G401 (cell line): ENCODE data around the gene BAAT. TPM values are rescaled to one million over a fixed set of nuclear protein-coding genes. Genes with fewer than 3 reads are reported as not detected.
"Not testable (repeated sequence)": the region's sequence is repeated elsewhere in the genome, so short reads cannot be mapped to it uniquely, and the experiment has no call there.

Experiments
- DNase-seq: peaks from one replicate; pipeline ENCODE4 v3.0.0-alpha.2; 2015; ENCODE audit warnings: low spot score
- in situ Hi-C: cut with HindIII; loops from 2 replicates; pipeline ENCODE4 v1.10.0; 2016; ENCODE audit warnings: low sequenced_read_pairs, mixed read lengths
- total RNA-seq: library from RNA; depleted of rRNA; stranded (reverse); fragments of >200 nt; shearing (Covaris generic); gene quantifications from 2 replicates; pipeline ENCODE4 v1.2.3, GENCODE V29; 2014; rRNA removed

BAAT gene
- total RNA-seq, 1 experiment from 2014 or later = not detected

- in situ Hi-C loops, DNase-seq: not testable (repeated sequence)
These were observed 57.3 kb downstream of the BAAT start for GRCh38 chr9:101327422-101327909.

DNA sequence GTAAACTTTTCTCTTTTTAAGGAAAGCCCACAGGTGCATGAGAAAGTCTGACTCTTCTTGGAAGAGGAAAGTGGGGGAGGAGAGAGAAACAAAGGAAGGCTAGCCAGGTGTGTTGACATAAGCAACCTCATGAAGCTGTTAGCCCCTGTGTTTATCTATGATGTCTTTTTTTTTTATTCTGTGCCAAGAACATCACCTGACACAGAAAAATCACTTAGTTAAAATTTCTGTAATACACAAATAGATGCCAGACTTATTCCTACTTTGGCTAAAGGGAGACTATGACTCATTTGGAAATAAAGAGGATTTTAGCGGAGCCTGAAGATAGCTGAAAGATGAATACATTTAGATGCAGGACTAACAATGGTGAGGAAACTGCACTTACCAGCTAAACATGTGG is 58.3 kb downstream of the BAAT start:
- DNase-seq = no peak
- in situ Hi-C loops = no loop called here

- in situ Hi-C loops = no loop called here
These were observed 58.8 kb downstream of the BAAT start for GRCh38 chr9:101326035-101326434.

GRCh38 chr9:101325053-101325452 is 59.8 kb downstream of the BAAT start:
- DNase-seq = no peak
- in situ Hi-C loops = no loop called here

More at GRCh38 chr9:101326035-101326434, 58.8 kb downstream of the BAAT start:
- DNase-seq = no peak

- DNase-seq = no peak
- in situ Hi-C loops = no loop called here
These were observed 60.5 kb downstream of the BAAT start for GRCh38 chr9:101324245-101324804.

DNA sequence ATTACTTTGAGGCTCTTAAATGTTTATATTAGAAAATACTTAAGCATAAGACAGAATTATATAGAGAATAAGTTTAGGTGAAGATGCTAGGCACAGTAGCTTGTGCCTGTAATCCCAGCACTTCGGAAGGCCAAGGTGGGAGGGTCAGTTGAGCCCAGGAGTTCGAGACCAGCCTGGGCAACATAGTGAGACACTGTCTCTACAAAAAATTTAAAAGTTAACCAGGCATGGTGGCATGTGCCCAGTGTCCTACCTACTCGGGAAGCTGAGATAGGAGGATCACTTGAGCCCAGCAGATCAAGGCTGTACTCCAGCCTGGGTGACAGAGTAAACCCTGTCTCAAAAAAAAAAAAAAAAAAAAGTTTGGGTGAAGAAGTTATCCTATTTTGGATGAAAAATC is 61.7 kb downstream of the BAAT start:
- no peak for DNase-seq
- in situ Hi-C loops = no loop called here

- in situ Hi-C loops = no loop called here
- DNase-seq = no peak
These were observed 67.1 kb downstream of the BAAT start for GRCh38 chr9:101317735-101318134.

DNA sequence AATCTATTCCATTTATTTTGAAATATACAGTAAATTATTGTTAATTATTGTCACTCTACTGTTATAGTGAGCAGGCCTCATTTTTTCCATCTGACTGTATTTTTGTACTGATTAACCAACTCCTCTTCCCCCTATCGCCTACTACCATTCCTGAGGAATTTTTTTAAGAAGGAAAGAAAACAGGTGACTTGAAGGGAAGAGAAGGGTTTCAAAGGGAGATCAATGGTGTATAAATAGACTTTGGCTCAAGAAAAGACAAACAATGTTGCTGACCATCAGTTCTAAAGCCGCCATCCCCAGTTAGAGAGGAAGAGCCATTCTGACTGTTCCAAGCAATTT is 69.7 kb downstream of the BAAT start:
- in situ Hi-C loops = no loop called here
- DNase-seq = no peak

DNA sequence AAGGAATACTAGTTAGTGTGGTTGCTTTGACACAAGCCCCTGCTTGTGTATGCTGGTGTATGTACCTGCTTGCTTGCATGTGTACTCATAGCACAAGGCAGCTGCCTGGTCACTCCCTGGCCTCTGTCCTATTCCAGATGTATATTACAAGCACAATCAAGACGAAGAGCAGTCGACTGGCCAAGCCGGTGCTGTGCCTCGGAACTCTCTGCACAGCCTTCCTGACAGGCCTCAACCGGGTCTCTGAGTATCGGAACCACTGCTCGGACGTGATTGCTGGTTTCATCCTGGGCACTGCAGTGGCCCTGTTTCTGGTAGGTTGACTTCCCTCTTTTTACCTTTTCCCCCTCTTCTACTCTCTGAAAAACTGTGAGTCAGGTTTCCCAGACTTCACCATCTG is 72.1 kb downstream of the BAAT start:
- in situ Hi-C loops = no loop called here
- no peak for DNase-seq

GRCh38 chr9:101311758-101312420 is 72.9 kb downstream of the BAAT start:
- DNase-seq = peak; percentile 84
- in situ Hi-C loops = no loop called here

- in situ Hi-C loops = no loop called here
These were observed 73.6 kb downstream of the BAAT start for GRCh38 chr9:101311191-101311590.

More at GRCh38 chr9:101311191-101311590, 73.6 kb downstream of the BAAT start:
- no peak for DNase-seq

Other genes with a start within 250 kb of the BAAT start
- gene MRPL50, start 13.6 kb upstream of the BAAT start, total RNA-seq = 30.0 and 36.4 TPM in 2 replicates
- gene ZNF189, start 13.8 kb upstream of the BAAT start, total RNA-seq = 12.8 and 23.6 TPM in 2 replicates
- not detected in 2 replicates for gene ALDOB, start 50.8 kb upstream of the BAAT start, total RNA-seq
- 13.5 and 21.4 TPM in 2 replicates for gene RNF20, start 148.8 kb upstream of the BAAT start, total RNA-seq
- gene PPP3R2, start 210.0 kb upstream of the BAAT start, total RNA-seq = not detected in 2 replicates